Activated CD8-positive, alpha-beta memory T cell treated with anti-CD3 and anti-CD28 coated beads, Interleukin-2, amount 50 U/mL, for 24 hours (primary cell): ENCODE results near the gene RECK.
"Not testable (repeated sequence)": the region's sequence is repeated elsewhere in the genome, so short reads cannot be mapped to it uniquely, and the experiment has no call there.

Experiments used
- DNase-seq: peaks from one replicate; pipeline ENCODE4 v3.0.0-alpha.2; 2020; ENCODE audit errors: extremely low read depth

The RECK gene

DNA sequence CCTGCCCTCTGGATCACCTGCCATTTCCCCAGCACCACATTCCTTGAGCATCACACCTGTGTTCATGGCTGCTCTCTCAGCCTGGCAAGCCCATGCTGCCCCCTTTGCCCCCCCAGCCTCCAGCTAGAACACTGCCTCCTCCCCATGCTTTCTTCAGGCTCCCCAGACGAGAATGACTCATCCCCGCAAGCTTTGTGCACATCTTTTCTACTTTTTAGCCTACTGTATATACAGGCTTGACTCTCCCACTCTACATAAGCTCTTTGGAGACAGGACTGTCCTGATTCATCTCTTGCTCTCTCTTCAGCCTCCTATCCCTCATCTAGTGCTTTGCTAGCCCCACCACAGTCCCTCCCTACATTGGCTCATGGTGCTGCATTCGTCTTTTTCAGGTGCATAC lies 79.9 kb downstream of the RECK start:
- DNase-seq = no peak

DNA sequence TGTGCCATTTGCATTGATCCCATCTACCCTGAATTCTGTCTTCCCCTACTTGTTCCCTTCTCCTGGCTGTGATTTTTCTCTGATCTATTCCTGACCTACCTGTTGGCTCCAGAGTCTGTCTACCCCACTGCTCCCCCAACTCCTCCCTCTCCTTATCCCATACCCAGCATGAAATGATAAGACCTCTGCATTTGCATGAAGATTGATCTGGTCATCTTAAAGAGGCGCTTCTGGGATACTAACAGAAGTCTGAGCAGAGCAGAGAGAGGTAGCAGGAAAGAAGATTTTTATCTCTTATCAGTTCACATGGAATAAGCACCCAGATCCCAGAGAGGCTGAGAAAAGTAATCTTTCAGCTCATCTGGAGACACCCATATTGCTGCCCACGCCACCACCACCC lies 81.5 kb downstream of the RECK start:
- no peak for DNase-seq

DNA sequence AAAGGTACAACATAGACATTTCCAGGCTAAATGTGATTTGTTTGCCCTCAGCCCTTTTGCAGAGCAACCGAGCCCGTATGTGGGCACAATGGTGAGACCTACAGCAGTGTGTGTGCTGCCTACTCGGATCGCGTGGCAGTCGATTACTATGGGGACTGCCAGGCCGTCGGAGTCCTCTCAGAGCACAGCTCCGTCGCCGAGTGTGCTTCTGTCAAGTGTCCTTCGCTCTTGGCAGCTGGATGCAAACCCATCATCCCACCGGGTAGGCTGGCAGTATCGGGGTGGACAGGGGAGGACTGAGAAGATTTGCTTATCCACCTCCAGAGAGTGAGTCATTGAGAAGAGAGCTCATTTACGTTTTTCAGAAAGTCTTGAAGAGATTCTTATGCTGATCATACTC lies 82.0 kb downstream of the RECK start:
- no peak for DNase-seq

- no peak for DNase-seq
Measured at GRCh38 chr9:36119476-36119875, 82.8 kb downstream of the RECK start.

DNA sequence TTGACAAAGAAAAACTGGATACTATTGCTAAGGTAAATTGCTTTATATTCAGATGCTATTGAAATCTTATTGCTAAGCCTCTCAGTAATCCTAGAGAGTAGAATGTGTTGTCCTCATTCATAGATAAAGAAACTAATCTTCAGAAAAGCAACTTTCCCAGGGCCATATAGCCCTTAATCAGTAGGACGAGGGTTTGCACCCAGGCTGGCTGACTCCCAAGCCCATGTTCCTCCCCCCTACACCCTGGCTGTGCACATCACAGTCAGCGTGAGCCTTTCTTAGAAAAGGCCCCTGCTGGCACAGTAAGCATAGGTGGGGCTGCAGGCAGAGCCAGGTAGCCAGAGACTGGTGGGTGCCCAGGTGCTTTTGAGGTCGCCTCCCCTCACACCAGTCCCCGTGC lies 84.0 kb downstream of the RECK start:
- no peak for DNase-seq

- DNase-seq = no peak
Measured at GRCh38 chr9:36121971-36122370, 85.3 kb downstream of the RECK start.

- no peak for DNase-seq
Measured at GRCh38 chr9:36123515-36123914, 86.8 kb downstream of the RECK start.

- no peak for DNase-seq
Measured at GRCh38 chr9:36125062-36125855, 88.5 kb downstream of the RECK start.

DNA sequence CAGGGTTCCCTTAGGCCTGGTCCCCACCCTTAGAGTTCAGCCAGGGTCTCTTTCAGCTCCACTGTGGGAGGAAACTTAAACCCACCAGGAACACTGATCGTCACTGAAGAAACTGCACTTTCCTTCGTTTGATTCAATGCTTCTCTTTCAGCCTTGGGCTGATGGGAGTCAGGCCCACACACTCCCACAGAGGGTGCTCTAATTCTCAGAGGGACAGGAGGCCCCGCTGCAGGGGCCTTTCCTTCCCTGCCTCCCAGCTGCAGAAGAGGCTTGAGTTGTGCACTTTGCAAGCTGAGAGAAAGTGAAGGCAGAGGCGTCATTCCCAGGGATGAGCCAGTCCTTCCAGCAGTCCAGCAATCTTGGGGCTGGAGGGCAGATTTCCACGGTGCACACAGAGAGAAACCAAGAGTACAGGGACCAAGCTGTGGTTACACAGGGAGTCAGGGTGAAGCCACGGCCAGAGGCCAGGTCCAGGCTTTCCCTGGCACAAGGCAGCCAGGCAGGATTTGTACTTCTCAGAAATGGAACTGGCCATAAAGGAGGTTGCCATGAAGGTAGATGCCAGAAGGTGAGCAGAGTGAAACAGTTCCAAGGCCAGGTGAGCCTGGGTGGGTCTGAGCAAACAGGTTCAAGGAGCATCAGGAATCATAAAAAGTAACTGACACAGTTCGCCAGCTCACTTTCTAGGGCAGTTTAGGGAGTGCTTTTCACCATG lies 89.5 kb downstream of the RECK start:
- no peak for DNase-seq

DNA sequence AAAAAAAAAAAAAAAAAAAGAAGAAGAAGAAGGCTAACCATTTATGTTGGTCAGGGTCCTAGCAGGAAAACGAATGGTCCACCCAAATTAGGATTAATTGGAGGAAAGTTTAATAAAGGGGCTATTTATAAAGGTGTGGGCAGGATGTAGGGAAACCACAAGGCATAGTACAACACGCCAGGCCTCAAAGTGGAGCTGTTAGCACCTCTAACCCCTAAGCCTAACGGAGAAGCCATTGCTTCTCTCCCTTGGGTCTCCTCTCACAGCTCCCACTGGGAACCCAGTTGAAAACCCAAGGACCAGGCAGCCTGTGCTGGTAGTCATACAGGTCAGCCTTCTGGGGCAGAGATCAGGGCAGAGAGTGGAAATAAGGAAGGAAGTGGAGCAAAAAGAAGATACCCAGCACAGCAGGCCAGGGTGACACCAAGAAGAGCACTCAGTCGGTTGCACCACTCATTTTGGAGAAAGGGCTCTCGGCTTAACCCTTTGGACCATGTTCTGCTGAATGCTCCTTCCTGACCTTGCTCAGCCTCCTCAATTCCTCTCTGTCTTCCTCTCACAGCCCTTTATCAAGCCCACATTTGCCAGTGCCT lies 91.0 kb downstream of the RECK start:
- DNase-seq = no peak

GRCh38 chr9:36128349-36128748 lies 91.6 kb downstream of the RECK start:
- no peak for DNase-seq

GRCh38 chr9:36129139-36129538 lies 92.4 kb downstream of the RECK start:
- DNase-seq = no peak

DNA sequence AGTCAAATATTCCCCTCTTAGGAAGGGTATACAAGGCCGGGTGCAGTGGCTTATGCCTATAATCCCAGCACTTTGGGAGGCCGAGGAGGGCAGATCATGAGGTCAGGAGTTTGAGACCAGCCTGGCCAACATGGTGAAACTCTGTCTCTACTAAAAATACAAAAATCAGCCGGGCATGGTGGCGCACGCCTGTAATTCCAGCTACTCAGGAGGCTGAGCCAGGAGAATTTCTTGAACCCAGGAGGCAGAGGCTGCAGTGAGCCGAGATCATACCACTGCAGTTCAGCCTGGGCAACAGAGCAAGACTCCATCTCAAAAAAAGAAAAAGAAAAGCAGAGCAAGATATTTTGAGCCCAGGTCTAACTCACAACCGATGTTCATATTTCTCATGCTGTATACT lies 95.0 kb downstream of the RECK start:
- DNase-seq = not testable (repeated sequence)

GRCh38 chr9:36132086-36132485 lies 95.4 kb downstream of the RECK start:
- DNase-seq = no peak

DNA sequence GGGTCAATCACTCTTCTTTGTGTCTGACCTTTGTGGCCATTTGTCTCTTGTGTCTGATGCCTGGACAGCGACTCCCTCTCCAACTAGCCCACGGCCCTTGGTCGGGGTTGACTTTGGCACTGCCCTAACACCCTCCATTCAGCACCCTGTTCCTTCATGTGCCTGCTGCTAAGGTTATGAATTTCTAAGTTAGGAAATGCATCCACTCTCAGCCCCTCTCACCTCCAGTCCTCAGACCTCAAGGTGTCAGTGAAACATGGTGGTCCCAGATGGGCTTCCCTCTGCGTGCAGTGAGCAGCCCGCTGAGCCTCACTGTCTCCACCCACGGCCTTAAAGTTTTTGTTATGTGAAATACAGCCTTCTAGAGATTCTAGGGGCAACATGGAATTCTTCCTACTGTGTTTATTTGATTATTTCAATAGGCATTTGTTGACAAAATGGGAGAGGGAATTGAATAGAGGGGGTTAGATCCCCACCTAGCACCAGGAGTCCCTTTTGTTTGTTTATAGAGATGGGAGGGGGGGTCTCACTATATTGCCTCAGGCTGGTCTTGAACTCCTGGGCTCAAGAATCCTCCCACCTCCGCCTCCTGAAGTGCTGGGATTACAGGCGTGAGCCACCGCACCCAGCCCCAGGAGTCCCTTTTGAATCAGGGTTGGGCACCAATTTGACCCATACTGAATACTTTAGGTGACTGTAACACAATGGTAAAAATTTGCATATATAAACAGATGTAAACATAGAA lies 98.2 kb downstream of the RECK start:
- no peak for DNase-seq

GRCh38 chr9:36135741-36136271 lies 99.1 kb downstream of the RECK start:
- DNase-seq = no peak

GRCh38 chr9:36136272-36136893 lies 99.7 kb downstream of the RECK start, which contains the start of gene GLIPR2:
GLIPR2 (plus strand) TSS chr9:36136733; CDS start chr9:36136779, 46 bp downstream.
- DNase-seq = peak; percentile 31

DNA sequence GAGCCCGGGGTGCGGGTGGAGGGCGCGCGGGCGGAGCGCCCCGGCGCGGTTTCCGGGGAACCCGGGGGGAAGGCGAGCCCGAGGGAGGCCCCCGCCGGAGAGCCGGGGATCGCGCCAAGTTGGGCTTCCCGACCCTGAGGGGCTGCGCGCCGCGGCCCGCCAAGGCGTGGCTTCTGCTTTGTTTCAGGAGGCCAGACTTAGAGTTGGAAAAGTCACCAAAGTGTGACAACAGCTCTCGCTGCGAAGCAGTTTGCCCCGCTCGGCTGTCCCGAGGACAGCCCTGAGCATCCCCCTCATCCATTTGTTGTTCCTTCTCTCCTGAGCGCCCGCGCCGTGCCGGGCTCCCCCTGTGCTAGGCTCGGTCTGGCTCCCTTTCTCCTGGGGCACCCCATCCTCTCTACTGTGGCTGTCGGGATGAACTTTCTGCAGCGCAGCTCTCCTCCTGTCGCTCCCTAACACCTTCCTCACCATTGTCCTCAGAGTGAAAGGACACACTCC lies 100.2 kb downstream of the RECK start:
- no peak for DNase-seq

DNA sequence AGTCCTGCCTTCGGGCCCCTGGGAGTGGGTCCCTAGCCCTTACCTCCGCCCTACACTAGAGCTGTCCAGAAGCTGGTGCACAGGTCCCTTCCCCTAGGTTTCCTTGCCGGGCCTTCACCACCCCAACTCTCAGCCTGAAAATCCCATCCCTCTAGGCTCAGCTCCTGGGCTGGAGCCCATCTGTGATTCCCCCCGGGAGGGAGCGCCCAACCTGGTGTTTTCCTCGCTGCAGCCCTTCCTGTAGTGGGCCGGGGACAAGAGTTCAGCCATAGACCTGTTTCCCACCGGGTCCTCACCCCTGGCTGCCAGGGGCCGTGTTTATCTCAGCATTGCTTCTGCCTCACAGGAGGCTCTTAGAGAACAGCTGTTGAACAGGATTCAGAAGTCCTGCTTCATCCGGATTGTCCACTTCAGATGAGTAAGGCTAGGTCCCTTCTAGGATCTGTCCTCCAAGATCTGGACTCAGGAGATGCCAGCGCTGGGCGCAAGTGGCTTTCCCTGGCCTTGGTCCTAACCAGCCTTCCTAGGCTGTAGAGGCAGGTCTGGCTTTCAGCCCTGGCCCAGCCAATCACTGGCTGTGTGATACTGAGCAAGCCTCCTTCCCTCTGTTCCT lies 100.8 kb downstream of the RECK start:
- DNase-seq = no peak

- no peak for DNase-seq
Measured at GRCh38 chr9:36138496-36138895, 101.8 kb downstream of the RECK start.

- DNase-seq = no peak
Measured at GRCh38 chr9:36138901-36139300, 102.2 kb downstream of the RECK start.
